HG02840 (cell line): ENCODE results near the gene TEAD2.

Experiments used
- ATAC-seq: cut with Tn5 transposase; IDR thresholded peaks from one replicate; pipeline ENCODE4 v1.9.1; 2021; ENCODE audit warnings: mild to moderate bottlenecking, moderate library complexity, moderate number of reproducible peaks; ENCODE audit not compliant: unreplicated experiment, low FRiP score

The TEAD2 gene

DNA sequence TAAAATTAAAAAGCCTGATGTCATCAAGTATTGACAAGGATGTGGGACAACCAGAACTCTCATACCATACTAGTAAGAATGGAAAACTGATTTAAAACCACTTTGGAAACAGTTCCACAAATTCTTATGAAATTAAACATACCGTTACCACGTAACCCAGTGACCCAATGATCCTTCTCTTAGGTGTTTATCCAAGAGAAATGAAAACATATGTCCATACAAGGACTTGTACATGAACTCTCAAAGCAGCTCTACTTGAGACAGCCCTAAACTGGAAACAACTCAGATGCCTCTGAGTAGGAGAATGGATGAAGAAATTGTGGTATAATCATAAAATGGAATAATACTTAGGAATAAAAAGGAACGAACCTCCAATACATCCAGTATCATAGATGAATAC lies 64.8 kb downstream of the TEAD2 start:
- ATAC-seq, result no peak

DNA sequence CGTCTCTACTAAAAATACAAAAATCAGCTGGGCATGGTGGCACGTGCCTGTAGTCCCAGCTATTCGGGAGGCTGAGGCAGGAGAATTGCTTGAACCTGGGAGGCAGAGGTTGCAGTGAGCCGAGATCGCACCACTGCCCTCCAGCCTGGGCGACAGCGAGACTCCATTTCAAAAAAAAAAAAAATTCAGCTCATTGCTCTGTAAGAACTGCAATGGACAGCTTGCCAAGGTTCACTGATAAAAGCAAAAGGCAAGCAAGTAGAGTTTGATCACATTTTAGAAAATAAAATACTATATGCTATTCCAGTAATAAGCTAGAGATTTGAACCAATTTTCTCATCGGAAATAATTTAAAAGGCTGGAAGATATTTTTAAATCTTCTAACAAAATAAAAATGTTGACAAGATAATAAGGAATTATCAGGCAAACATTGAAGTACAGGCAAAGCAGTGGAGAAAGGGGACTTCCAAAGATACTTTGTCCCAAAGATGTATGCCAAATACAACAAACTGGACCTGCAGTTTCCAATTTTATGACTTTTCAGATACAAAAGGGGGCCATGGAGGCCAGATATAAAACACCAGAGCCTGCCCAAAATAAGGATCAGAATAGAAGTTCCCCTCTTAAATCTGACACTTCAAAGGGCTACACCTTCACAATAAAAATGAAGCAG lies 66.9 kb downstream of the TEAD2 start:
- ATAC-seq, result no peak

DNA sequence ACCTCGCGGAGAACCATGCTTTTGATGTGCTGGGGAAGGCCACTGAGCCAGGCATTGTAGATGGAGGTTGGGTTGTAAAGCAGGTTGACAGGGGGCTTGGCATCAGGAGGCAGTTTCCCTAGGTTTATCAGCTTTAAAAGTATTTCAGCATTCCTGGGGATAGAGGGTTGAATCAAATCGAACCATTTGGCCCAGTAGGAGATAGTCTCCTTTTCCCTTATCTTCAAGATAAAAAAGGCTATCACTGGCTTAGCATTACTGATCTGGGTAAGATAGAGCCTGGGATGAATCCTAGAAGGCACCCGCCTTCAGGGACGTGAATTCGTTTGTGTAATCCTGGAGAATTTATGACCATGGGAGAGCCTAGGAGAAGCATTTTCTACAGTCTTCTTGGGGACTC lies 67.8 kb downstream of the TEAD2 start:
- ATAC-seq, result no peak
